AML-193 (cell line): ENCODE results near the gene SPATA19.

Experiments used
- DNase-seq, 2 experiments: peaks; one replicate each; lab custom pipeline; 2025; lab: John Stamatoyannopoulos, UW

SPATA19 gene

GRCh38 chr11:133818302-133818701, 27.0 kb downstream of the SPATA19 start:
- no peak for DNase-seq

DNA sequence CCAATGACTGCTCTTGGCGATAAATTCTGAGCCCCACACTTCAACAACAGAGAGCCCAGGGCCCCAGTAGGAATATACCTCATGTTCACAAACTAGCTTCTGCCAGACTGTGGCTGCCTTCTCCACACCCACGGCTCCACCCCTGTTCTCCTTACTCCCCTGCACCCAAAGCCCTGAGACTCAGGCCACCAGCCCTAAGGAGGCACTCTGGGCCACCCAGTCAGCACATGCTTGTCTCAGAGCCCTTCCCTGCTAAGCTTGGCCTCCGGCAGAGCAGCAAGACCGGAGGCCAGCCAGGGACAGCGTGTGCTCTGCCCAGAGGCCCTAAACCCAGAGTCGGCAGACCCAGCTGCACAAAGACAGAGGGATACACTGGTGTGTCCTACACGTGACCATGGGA, 27.9 kb downstream of the SPATA19 start:
- no peak for DNase-seq

GRCh38 chr11:133816146-133816870, 29.0 kb downstream of the SPATA19 start:
- no peak for DNase-seq

DNA sequence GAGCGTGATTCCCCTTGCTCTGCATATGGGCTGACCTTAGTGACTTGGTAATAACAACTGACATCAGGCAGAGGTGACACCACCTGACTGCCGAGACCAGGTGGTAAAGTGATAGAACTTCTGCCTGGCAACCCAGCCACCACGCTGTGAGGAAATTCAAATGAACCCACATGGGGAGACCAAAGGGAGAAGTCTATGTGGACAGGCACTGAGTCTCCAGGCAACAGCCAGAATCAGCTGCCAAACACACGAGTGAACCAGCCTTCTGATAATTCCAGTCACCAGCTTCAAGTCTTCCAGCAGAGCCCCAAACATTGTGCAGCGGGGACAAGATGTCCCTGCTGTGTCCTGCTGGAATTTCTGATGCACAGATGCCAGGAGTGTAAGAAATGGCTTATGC, 29.7 kb downstream of the SPATA19 start:
- no peak for DNase-seq

DNA sequence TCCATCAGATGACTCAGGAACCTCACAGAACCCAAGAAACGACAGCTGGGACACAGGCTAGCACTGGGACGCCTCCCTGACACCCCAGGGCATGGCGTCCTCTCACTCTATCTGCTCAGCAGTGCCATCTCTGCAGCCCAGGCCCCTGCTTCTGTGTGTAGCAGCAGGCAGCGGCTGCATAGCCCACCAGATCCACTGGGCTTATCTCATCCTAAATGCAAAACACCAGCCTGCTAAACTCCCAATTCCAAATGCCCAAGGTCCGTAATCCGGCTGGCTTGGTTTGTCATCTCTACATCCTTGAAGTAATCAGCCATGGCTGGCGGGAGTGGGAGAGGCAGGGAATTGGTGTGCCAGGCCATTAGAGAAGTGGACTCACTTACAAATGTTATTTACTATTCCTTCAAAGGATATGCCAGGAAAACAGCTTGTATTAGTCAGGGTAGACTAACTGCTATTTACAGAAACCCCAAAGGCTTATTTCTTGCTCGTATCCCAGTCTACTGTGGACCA, 30.7 kb downstream of the SPATA19 start:
- no peak for DNase-seq

- no peak for DNase-seq
Measured at GRCh38 chr11:133811850-133812685, 33.2 kb downstream of the SPATA19 start.

DNA sequence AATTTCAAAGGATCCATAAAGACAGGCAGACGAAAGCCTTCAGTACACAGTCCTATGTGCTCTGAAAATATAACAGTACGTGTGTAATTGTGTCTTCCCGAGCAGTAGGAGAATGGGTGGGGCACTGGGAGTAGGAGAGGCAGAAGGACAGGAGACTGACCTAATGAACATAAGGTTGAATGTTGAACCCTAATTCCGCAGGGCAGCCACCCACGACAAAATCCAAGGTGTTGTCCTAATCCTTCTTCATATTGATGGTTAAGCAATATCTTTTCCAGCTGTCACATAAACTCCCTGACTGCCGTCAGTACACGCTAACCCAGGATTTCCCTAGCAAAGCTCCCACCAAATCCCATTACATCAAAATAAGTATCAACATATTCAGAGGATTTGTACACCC, 34.5 kb downstream of the SPATA19 start:
- no peak for DNase-seq

DNA sequence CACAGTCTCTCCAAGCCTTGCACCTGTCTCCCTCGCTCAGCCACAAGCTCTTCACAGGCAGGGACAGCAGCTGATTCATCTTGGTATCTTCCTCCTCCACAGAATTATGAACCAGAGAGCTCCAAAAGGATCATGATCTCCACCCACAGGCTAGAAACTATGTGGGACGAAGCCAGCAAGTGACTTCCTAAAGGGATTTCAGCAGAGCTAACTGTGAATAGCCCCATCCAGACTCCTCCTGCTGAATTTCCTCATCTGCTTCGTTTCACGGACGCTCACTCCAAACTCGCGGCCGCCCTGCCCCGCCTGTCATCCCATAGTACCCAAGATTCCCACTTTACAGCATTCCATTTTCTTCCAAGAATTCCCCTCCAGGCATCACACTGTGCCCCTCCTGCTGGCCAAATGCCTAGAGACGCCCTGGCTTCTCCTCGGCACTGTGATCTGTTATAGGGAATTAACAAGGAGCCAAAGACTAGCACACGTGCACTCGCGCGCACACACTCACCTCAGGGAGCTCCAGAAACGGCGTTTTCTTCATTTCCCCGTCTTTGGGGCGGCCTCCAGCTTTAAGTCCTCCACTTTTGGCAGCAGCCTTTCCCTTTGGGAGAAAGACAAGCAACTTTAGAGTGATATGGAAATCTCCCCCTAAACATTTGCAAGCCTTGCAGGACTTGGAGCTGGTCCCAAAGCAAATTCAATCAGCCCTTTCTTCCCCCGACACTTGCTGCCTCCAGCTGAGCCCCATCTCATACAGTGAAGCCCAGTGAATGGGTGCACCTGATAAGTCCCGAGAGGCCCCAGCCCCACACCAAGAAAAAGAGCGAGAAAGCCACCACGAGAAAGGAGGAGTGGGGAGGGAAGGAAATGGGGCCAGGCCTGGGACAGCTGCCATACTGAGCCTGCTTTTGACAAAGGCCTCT, 35.5 kb downstream of the SPATA19 start:
- no peak for DNase-seq

DNA sequence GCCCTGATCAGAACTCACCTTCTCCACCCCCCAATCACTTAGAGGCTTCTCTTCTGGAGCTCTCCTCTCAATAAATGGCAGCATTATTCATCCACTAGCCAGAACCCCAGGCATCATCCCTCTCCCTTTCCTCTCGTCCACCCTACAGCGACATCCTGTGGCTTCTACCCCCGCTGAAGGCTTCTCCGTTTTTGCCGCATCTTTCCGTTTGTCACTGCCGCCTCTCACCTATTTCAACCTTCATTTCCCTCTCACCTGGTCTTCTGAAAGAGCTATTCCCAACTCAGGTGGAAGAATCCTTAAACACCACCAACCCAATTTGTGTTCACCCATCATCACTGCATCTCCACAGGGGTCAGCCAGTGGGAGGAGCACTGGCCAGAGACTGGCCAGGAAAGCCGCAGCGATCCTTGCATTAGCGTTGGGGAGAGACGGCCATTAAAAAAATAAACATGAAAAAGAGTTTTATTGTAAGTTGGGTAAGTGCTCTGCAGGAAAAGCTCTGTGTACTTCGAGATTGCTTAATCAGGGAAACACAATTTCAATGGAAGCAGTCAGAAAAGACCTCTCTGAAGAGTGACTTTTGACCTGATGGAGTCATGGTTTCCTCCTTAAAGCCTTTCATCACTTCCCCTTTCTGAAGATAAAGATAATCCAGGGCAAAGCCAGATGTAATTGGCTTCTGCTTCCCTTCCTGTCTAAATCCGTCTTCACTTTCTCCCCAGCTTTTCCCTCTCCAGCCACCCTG, 36.7 kb downstream of the SPATA19 start:
- peak; percentile 14 to 25 for DNase-seq

DNA sequence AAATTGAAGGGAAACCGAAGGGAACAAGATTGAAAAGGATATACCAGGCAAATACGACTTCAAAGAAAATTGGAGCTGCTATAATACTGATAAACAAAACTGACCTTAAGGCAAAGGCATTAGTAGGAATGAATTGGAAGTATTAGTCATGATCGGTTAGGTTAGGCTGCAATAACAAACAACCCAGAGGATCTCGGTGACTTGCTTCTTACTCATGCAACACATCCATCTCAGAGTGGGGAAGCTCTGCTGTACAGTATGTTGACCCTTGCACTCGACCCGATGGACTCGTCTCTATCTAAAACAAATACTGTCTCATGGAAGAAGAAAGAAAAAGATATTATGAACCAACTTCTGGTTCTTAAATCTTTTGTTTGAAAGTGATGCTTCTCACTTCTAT, 42.3 kb downstream of the SPATA19 start:
- DNase-seq: no peak

- DNase-seq: no peak
Measured at GRCh38 chr11:133801356-133801755, 44.0 kb downstream of the SPATA19 start.

GRCh38 chr11:133800666-133801065, 44.6 kb downstream of the SPATA19 start:
- DNase-seq: no peak

- no peak for DNase-seq
Measured at GRCh38 chr11:133797554-133797953, 47.8 kb downstream of the SPATA19 start.

DNA sequence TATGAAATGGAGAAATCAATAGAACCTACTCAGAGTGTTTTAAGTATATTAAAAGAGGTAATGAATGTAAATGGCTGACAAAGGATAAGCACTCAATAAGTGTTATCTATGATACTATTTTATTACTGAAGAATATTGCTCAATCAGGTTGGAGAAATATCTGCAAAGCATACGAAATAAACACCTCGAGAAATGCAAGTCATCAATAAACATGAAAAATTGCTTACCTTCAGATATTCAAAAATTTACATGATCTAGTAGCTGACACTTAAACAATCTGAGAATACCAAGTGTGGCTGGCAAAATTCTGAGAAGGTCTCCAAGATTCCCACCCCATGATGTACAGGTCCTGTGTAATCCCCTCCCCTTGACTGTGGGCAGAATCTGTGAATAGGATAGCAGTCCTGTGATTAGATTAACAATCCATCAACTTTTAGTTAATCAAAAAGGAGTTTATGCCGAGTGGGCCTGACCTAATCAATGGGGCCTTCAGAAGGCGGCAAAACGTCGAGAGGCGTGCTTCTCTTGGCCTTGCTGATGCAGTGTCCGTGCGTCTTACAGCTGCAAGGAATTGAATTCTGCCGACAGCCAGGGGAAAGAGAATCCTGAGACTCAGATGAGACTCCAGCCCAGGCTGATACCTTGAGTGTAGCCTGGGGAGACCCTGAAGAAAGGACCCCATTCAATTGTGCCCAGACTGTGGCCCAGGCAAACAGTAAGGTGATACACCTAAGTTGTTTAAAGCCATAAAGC, 49.1 kb downstream of the SPATA19 start:
- no peak for DNase-seq

GRCh38 chr11:133795088-133795487, 50.2 kb downstream of the SPATA19 start:
- no peak for DNase-seq

- no peak for DNase-seq
Measured at GRCh38 chr11:133794205-133794604, 51.1 kb downstream of the SPATA19 start.

DNA sequence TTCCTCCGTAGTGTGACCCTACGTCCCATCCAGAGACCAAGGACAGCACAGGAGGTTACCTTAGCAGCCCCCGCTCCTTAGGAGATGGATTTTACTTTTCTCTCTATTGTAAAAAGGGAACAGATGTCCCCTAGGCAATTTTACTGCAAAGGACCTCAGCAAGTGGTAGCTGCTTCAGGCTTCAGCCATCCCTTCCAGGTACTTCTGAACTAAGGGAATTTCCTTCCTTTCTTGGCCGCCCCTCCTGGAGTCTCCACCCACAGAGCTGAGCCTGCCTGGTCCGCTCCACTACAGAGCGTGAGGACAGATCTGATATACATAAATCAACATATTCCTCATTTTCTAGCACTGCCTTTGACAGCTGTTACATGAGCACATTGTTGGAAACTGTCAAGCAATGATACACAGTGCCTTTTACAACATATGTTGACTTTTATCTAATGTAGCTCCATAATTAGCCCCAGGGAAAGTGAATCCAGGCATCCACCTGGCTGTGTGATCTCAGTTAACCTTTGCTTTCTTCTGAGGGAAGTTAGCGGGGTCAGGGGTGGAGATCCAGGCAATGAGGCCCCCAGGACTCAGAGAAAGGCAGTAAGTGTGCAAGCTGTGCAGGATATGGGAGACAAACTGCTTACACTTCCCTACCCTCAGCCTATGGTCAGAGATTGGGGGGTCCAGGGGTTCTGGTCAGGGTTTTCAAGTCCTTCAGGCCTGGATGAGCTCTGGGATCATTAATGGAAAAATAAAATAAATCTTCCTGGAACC, 51.9 kb downstream of the SPATA19 start:
- no peak for DNase-seq

DNA sequence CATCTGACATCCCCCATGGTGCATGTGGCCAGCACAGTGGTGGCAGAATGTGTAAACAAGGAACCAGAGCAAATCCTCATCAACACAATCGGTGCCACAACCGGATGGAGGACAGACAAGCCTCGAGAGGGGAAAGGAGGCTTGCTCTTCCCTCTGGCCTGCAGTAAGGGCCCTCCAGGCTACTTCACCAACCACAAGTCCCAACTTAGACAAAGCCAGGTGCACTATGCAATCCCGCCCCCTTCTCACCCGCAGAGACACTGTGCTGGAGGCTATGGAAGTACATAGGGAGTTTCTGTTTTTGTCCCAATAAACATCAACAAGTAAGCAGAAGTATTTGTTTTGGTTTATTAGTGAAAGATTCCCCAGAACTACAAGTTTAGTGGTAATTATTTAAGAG, 54.3 kb downstream of the SPATA19 start:
- DNase-seq: no peak
